Tibial artery (tissue), 4 donors: Measurements from ENCODE around the gene SNX15.

ENCODE experiments used
- DNase-seq, 2 donors: peaks; one replicate each; pipeline ENCODE4 v3.0.0-alpha.2; 2019
- H3K27ac ChIP-seq, 2 donors: fragments of 200-600 bp; sonication (generic) in 1 of 2; 1 replicate in 1 of 2; 2 replicates in 1 of 2; pipeline ENCODE4 v1.5.1; 2018 to 2019; ENCODE audit warnings: mild to moderate bottlenecking in 1 of 2
- H3K27me3 ChIP-seq, 2 donors: fragments of 200-600 bp; sonication (generic) in 1 of 2; one replicate each; pipeline versions ENCODE4 v1.5.1 to v1.6.0; 2016 to 2019
- H3K36me3 ChIP-seq, 3 donors: fragments of 200-600 bp; sonication (generic) in 2 of 3; one replicate each; pipeline ENCODE4 v1.5.1; 2016 to 2019; ENCODE audit warnings: mild to moderate bottlenecking in 2 of 3
- H3K4me1 ChIP-seq, 4 donors: fragments of 200-600 bp; sonication (generic) in 2 of 4; 1 replicate in 3 of 4; 2 replicates in 1 of 4; pipeline ENCODE4 v1.5.1; 2016 to 2019
- H3K4me3 ChIP-seq, 2 donors: fragments of 200-600 bp; sonication (generic) in 1 of 2; 1 replicate in 1 of 2; 2 replicates in 1 of 2; pipeline ENCODE4 v1.5.1; 2018 to 2019; ENCODE audit warnings: mild to moderate bottlenecking in 2 of 2
- H3K9me3 ChIP-seq, 3 donors: fragments of 200-600 bp; sonication (generic) in 1 of 3; one replicate each; pipeline ENCODE4 v1.5.1; 2016 to 2019
- intact Hi-C: fragments of 100-400 bp; cut with DNase I; formaldehyde crosslinking; loops from one replicate; pipeline ENCODE4 v1.15.0; 2023; ENCODE audit warnings: low total_unique reads
- TF ChIP-seq, protein P1 (sequence below), 2 experiments: fragments of 200-600 bp in 1 of 2; fragments of 450-650 bp in 1 of 2; IDR thresholded peaks; one replicate each; pipeline ENCODE4 v1.5.1; 2017 to 2019; ENCODE audit warnings: antibody characterized with exemption in 2 of 2, mild to moderate bottlenecking in 1 of 2, moderate library complexity in 1 of 2

The SNX15 gene

DNA sequence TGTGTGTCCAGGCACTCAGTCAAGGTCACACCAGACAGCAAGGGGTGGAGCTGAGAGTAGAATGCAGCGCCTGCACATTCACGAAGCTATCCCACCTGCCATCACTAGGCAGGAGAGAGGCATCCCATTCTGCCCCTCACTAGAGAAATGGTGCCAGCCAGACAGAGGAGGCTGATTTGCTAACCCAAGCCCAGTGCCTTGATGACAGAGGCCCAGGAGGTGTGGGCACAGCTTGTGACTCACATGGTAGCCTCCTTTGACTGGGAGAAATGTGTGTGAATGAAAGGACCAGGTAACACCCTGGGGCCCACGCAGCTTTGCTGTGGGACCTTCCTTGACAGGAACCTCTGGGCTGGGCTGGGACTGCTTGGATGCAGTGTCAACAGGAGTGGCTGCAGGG, 36.3 kb downstream of the SNX15 start:
- Histone ChIP-seq H3K27me3 (peaks cover 0 to 28% of the 10 kb centered on the region in 2 donors), H3K36me3 (no peaks in the 10 kb centered on the region), H3K27ac (no peak overlapping the region), H3K4me1 (no peaks in the 10 kb centered on the region), H3K9me3 (no peaks in the 10 kb centered on the region), H3K4me3 (no peak overlapping the region)
- DNase-seq = no peak
- TF ChIP-seq, protein P1, sequence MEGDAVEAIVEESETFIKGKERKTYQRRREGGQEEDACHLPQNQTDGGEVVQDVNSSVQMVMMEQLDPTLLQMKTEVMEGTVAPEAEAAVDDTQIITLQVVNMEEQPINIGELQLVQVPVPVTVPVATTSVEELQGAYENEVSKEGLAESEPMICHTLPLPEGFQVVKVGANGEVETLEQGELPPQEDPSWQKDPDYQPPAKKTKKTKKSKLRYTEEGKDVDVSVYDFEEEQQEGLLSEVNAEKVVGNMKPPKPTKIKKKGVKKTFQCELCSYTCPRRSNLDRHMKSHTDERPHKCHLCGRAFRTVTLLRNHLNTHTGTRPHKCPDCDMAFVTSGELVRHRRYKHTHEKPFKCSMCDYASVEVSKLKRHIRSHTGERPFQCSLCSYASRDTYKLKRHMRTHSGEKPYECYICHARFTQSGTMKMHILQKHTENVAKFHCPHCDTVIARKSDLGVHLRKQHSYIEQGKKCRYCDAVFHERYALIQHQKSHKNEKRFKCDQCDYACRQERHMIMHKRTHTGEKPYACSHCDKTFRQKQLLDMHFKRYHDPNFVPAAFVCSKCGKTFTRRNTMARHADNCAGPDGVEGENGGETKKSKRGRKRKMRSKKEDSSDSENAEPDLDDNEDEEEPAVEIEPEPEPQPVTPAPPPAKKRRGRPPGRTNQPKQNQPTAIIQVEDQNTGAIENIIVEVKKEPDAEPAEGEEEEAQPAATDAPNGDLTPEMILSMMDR (IDR thresholded peaks at IDR 0.05) = no peak
- intact Hi-C loops = no loop called here

DNA sequence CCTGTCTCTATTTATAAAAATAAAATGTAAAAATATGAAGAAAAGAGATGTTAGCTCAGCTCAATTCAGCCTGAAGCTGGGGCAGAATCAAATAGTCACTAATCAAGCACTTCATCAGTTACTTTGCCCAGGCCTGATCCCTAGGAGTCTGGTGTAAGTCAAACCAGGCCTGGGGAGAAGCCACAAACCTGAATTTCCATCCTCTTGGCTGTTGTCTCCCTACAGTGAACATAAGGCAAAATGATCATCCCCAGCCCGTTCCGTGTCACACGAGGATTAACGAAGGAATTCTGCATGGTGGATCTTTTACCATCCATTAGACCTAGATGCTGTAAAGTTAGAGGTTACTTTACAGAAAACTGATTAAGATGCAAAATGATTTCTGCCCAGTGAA, 37.6 kb downstream of the SNX15 start:
- TF ChIP-seq, protein P1 (IDR thresholded peaks at IDR 0.05) = no peak
- H3K36me3 ChIP-seq = no peaks in the 10 kb centered on the region
- DNase-seq = no peak
- H3K9me3 ChIP-seq = no peaks in the 10 kb centered on the region
- H3K27ac ChIP-seq = no peak overlapping the region
- H3K4me3 ChIP-seq = no peak overlapping the region
- intact Hi-C loops = no loop called here
- no peaks in the 10 kb centered on the region for H3K4me1 ChIP-seq
- peaks cover 0 to 28% of the 10 kb centered on the region in 2 donors for H3K27me3 ChIP-seq

DNA sequence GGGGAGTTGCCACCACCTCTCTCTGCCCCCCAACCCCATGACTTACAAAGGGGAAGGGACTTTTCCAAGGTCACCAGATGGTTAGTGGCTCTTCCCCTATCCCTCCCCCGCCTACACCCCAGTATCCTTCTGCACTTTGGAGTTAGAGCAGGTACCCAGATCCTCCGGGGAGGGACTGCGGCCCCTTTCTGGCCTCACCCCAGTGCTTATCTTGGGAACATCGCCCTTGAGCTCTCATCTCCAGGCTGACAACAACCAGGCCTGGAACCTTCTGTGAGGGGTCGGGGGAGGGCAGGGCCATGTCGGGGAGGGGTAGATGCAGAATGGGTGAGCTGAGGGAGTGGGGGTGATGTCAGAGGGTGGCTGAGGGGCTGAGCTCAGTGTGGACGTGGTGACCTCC, 38.6 kb downstream of the SNX15 start:
- no peaks in the 10 kb centered on the region for H3K36me3 ChIP-seq
- no peak overlapping the region for H3K4me3 ChIP-seq
- peaks cover 0 to 25% of the 10 kb centered on the region in 2 donors for H3K27me3 ChIP-seq
- no peak for DNase-seq
- no peaks in the 10 kb centered on the region for H3K9me3 ChIP-seq
- intact Hi-C loops = no loop called here
- H3K27ac ChIP-seq = no peak overlapping the region
- H3K4me1 ChIP-seq = no peaks in the 10 kb centered on the region
- TF ChIP-seq, protein P1 (IDR thresholded peaks at IDR 0.05) = no peak

DNA sequence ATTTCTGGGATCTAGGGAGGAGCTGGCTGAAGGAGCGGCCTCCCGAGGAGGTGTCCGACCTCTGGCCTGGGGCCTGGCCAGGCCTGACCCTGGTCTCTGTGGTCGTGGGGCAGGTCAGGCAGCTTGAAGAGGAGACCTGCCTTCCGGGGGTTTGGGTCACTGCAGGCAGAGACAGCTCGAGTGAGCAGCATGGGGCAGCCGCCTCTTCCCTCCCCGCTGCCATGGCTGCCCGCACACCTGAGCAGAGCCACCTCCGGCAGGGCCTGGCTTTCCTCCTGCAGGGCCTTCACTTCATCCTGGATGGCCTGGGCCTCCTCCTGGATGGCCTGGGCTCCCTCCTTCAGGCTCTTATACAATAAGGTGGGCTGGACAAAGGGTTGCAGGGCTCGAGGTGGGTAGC, 39.1 kb downstream of the SNX15 start:
- intact Hi-C loops = no loop called here
- H3K27ac ChIP-seq = no peak overlapping the region
- no peak for DNase-seq
- H3K27me3 ChIP-seq = peaks cover 0 to 25% of the 10 kb centered on the region in 2 donors
- no peaks in the 10 kb centered on the region for H3K4me1 ChIP-seq
- TF ChIP-seq, protein P1 (IDR thresholded peaks at IDR 0.05) = no peak
- no peak overlapping the region for H3K4me3 ChIP-seq
- no peaks in the 10 kb centered on the region for H3K36me3 ChIP-seq
- H3K9me3 ChIP-seq = no peaks in the 10 kb centered on the region

DNA sequence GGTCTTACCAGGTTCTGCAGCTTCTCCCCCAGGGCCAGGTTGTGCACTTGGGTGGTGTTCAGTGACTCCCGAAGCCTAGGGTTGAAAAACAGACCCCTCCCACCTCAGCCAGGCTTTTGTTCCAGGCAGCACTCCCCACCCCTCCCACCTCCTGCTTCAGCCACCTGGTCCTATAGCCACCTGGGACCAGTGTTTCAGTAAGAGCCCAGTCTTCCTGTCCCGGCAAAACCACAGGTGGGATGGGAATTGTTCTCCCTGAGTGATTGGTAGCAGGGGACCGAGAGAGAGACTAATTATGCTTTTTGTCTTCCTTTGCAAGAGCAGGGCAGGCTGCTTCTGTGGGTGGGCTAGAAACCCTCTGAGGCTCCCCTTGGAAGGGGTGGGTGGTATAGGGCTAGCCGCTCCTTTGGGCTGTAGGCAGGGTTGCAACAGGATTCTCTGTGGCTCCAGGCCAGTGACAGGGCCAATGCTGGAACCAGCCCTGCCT, 39.6 kb downstream of the SNX15 start:
- no peak overlapping the region for H3K4me3 ChIP-seq
- H3K4me1 ChIP-seq = no peaks in the 10 kb centered on the region
- H3K36me3 ChIP-seq = no peaks in the 10 kb centered on the region
- H3K9me3 ChIP-seq = no peaks in the 10 kb centered on the region
- intact Hi-C loops = no loop called here
- DNase-seq = no peak
- peaks cover 0 to 25% of the 10 kb centered on the region in 2 donors for H3K27me3 ChIP-seq
- H3K27ac ChIP-seq = no peak overlapping the region
- TF ChIP-seq, protein P1 (IDR thresholded peaks at IDR 0.05) = no peak

DNA sequence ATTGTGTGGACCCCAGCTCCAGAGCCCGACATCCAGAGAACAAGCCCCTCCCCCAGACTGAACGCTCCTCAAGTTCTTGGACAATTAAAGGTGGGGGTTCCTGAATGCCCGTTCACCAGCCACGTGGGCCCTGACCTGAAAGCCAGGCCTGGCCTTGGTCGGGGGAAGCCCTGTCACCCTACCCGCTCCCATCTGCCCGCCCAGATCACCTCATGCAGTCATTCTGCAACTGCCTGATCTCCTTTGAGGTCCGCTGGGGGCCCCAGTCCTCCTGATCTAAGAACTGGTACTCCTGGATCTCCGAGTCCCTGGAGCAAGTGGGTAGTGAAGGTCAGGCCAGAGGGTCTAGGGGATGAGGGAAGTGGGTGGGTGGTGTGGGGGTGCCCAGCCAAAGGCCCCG, 40.2 kb downstream of the SNX15 start:
- Histone ChIP-seq H3K36me3 (no peaks in the 10 kb centered on the region), H3K9me3 (no peaks in the 10 kb centered on the region), H3K27ac (no peak overlapping the region), H3K4me3 (no peak overlapping the region), H3K27me3 (peaks cover 0 to 25% of the 10 kb centered on the region in 2 donors), H3K4me1 (no peaks in the 10 kb centered on the region)
- intact Hi-C loops = no loop called here
- no peak for DNase-seq
- TF ChIP-seq, protein P1 (IDR thresholded peaks at IDR 0.05) = no peak
